SK-N-SH (cell line): Measurements from ENCODE around the gene RNF7. TPM values are rescaled to one million over a fixed set of nuclear protein-coding genes. Genes with fewer than 3 reads are reported as not detected.
"Not testable (repeated sequence)": the region's sequence is repeated elsewhere in the genome, so short reads cannot be mapped to it uniquely, and the experiment has no call there.

Experiments
- CTCF ChIA-PET: fragments of 300-600, 350-600 bp; formaldehyde crosslinking; extraction: SDS; loops from one replicate; lab custom pipeline; 2021; lab: Yijun Ruan, JAX
- POLR2A ChIA-PET: fragments of 350-600 bp; sonication (Branson Sonifier 250); formaldehyde crosslinking; extraction: SDS; loops from one replicate; lab custom pipeline; 2020; ENCODE audit warnings: antibody characterized with exemption, inconsistent platforms; lab: Yijun Ruan, JAX
- DNase-seq: peaks from one replicate; pipeline ENCODE4 v3.0.0; 2012
- H2AFZ ChIP-seq: fragments of 200-600 bp; sonication (generic); 2 replicates; pipeline ENCODE4 v1.8.1; 2016; ENCODE audit warnings: antibody characterized with exemption, mild to moderate bottlenecking, low read depth
- H3F3A ChIP-seq: fragments of 200-600 bp; sonication (generic); replicated peaks from 2 replicates; pipeline ENCODE3; 2016; ENCODE audit warnings: antibody characterized with exemption, mild to moderate bottlenecking; ENCODE audit not compliant: insufficient read depth
- H3K27ac ChIP-seq, 2 experiments: fragments of 200-500 bp in 1 of 2; fragments of 200-600 bp in 1 of 2; sonication (Bioruptor generic) in 1 of 2; sonication (generic), shearing (Covaris generic) in 1 of 2; 2 replicates each; pipeline versions ENCODE4 v1.5.1 to v1.6.1; 2014 to 2016; ENCODE audit warnings: low read depth in 2 of 2, inconsistent platforms in 1 of 2, low read length in 1 of 2, mild to moderate bottlenecking in 1 of 2, mixed read lengths in 1 of 2
- H3K27me3 ChIP-seq: fragments of 200-600 bp; sonication (generic), shearing (Covaris generic); 2 replicates; pipeline ENCODE4 v1.6.1; 2016; ENCODE audit warnings: mixed run types; ENCODE audit not compliant: insufficient read depth
- H3K36me3 ChIP-seq, 2 experiments: fragments of 200-500 bp in 1 of 2; fragments of 200-600 bp in 1 of 2; sonication (Bioruptor generic) in 1 of 2; sonication (generic) in 1 of 2; replicated peaks in 1 of 2; 2 replicates each; pipeline versions ENCODE3 to v1.5.1; 2014 to 2016; ENCODE audit warnings: low read length in 1 of 2, mild to moderate bottlenecking in 1 of 2; ENCODE audit not compliant: insufficient read depth in 2 of 2, control insufficient read depth in 1 of 2
- H3K4me1 ChIP-seq, 2 experiments: fragments of 200-500 bp in 1 of 2; fragments of 200-600 bp in 1 of 2; sonication (Bioruptor generic) in 1 of 2; sonication (generic), shearing (Covaris generic) in 1 of 2; 2 replicates each; pipeline versions ENCODE4 v1.5.1 to v1.6.1; 2014 to 2016; ENCODE audit warnings: low read depth in 1 of 2, low read length in 1 of 2, mixed run types in 1 of 2; ENCODE audit not compliant: insufficient read depth in 2 of 2, control insufficient read depth in 1 of 2
- H3K4me2 ChIP-seq: fragments of 200-600 bp; sonication (generic), shearing (Covaris generic); 2 replicates; pipeline ENCODE4 v1.6.1; 2017; ENCODE audit warnings: mixed run types
- H3K4me3 ChIP-seq, 2 experiments: fragments of 200-500 bp in 1 of 2; fragments of 200-600 bp in 1 of 2; sonication (Bioruptor generic) in 1 of 2; sonication (generic), shearing (Covaris generic) in 1 of 2; 2 replicates each; pipeline versions ENCODE4 v1.5.1 to v1.8.1; 2014 to 2016; ENCODE audit warnings: low read depth in 2 of 2, inconsistent platforms in 1 of 2, low read length in 1 of 2, mild to moderate bottlenecking in 1 of 2, mixed read lengths in 1 of 2, moderate library complexity in 1 of 2
- H3K79me2 ChIP-seq: fragments of 200-600 bp; sonication (generic); 2 replicates; pipeline ENCODE4 v1.8.1; 2017; ENCODE audit warnings: mild to moderate bottlenecking; ENCODE audit not compliant: insufficient read depth
- H3K9ac ChIP-seq: fragments of 200-600 bp; sonication (generic); 2 replicates; pipeline ENCODE4 v1.6.1; 2017; ENCODE audit warnings: mixed run types
- H3K9me2 ChIP-seq: fragments of 200-600 bp; sonication (generic); 2 replicates; pipeline ENCODE4 v1.6.1; 2017; ENCODE audit warnings: mixed run types
- H3K9me3 ChIP-seq: fragments of 200-600 bp; sonication (generic); 2 replicates; pipeline ENCODE4 v1.6.1; 2017; ENCODE audit warnings: mixed run types, mild to moderate bottlenecking, moderate library complexity
- H4K20me1 ChIP-seq: fragments of 200-600 bp; sonication (generic); 2 replicates; pipeline ENCODE4 v1.6.1; 2017; ENCODE audit warnings: mild to moderate bottlenecking, mixed run types; ENCODE audit not compliant: insufficient read depth
- CTCF ChIP-seq: fragments of 200-600 bp; sonication (generic); IDR thresholded peaks from 2 replicates; pipeline ENCODE4 v1.6.1; 2017; ENCODE audit warnings: antibody characterized with exemption, mild to moderate bottlenecking, moderate library complexity
- GATA2 ChIP-seq: sonication (generic); formaldehyde crosslinking; IDR thresholded peaks from 2 replicates; pipeline ENCODE4 v1.5.0; 2020; ENCODE audit warnings: mild to moderate bottlenecking, missing genetic modification reagents
- IRF3 ChIP-seq: fragments of 150-350 bp; IDR thresholded peaks from 2 replicates; pipeline ENCODE4 v1.6.1; 2016; ENCODE audit warnings: mild to moderate bottlenecking, low read depth, low read length
- JUND ChIP-seq: IDR thresholded peaks from 2 replicates; pipeline ENCODE4 v1.4.0; 2012
- MAX ChIP-seq: IDR thresholded peaks from 2 replicates; pipeline ENCODE4 v1.4.0; 2012; ENCODE audit warnings: low read depth
- MXI1 ChIP-seq: IDR thresholded peaks from 2 replicates; pipeline ENCODE4 v1.6.1; 2012; ENCODE audit warnings: mild to moderate bottlenecking, low read depth, low read length, improper control_type of control experiment
- NFIC ChIP-seq: IDR thresholded peaks from 2 replicates; pipeline ENCODE4 v1.4.0; 2012; ENCODE audit warnings: borderline replicate concordance
- NRF1 ChIP-seq: IDR thresholded peaks from 2 replicates; pipeline ENCODE4 v1.6.1; 2012; ENCODE audit warnings: low read depth, mild to moderate bottlenecking, low read length
- RFX5 ChIP-seq: IDR thresholded peaks from 2 replicates; pipeline ENCODE4 v1.6.1; 2012; ENCODE audit warnings: mild to moderate bottlenecking, improper control_type of control experiment, low read length
- RXRA ChIP-seq: IDR thresholded peaks from 2 replicates; pipeline ENCODE4 v1.4.0; 2012; ENCODE audit warnings: low read depth, mild to moderate bottlenecking, borderline replicate concordance
- TCF12 ChIP-seq: IDR thresholded peaks from 2 replicates; pipeline ENCODE4 v1.4.0; 2012
- TEAD4 ChIP-seq: IDR thresholded peaks from 2 replicates; pipeline ENCODE4 v1.4.0; 2012; ENCODE audit warnings: mild to moderate bottlenecking, borderline replicate concordance; ENCODE audit not compliant: insufficient read depth
- WGBS: methylation state at CpG from one replicate; pipeline ENCODE4 v1.1.6; 2017; ENCODE audit warnings: low lambda C conversion rate; 5-methylcytosine and 5-hydroxymethylcytosine counted together
- polyA plus RNA-seq, 3 experiments: library from polyadenylated mRNA; depleted of rRNA; stranded (reverse); fragments of >200 nt; gene quantifications; 2 replicates each; pipeline ENCODE4 v1.2.3, GENCODE V29; 2012
- TF ChIP-seq, protein P1 (sequence below): IDR thresholded peaks from 2 replicates; pipeline ENCODE4 v1.4.0; 2012; ENCODE audit warnings: low read depth, borderline replicate concordance

RNF7 gene
- polyA plus RNA-seq, 1 of the 3 experiments (the other 2 are of a cell fraction): 77.1 TPM

- ChIA-PET POLR2A (no interaction called here), CTCF (interaction anchor here (2.3 kb wide), 1 partner anchor 87 kb away, joined by 8 read pairs; no protein-coding TSS in a partner anchor)
- H3K36me3 ChIP-seq: no peaks in the 10 kb centered on the region
- H3K9ac ChIP-seq: no peak overlapping the region
- H2AFZ ChIP-seq: no peak overlapping the region
- H3K4me2 ChIP-seq: no peak overlapping the region
- H3K79me2 ChIP-seq: no peaks in the 10 kb centered on the region
- no peak overlapping the region for H3K4me3 ChIP-seq
- H3F3A ChIP-seq: no peaks in the 10 kb centered on the region
- H3K4me1 ChIP-seq: no peaks in the 10 kb centered on the region
- H3K27me3 ChIP-seq: no peaks in the 10 kb centered on the region
- no peak for TF ChIP-seq CTCF
- no peak for TF ChIP-seq TEAD4
- no peak for TF ChIP-seq NRF1
- TF ChIP-seq MXI1: no peak
- no peak for TF ChIP-seq RFX5
- no peak for TF ChIP-seq GATA2 (CRISPR knock-in tag)
- no peak for TF ChIP-seq MAX
- TF ChIP-seq NFIC: no peak
- no peak for TF ChIP-seq JUND
- TF ChIP-seq RXRA: no peak
- TF ChIP-seq TCF12: no peak
- TF ChIP-seq IRF3: no peak
- TF ChIP-seq, protein P1, sequence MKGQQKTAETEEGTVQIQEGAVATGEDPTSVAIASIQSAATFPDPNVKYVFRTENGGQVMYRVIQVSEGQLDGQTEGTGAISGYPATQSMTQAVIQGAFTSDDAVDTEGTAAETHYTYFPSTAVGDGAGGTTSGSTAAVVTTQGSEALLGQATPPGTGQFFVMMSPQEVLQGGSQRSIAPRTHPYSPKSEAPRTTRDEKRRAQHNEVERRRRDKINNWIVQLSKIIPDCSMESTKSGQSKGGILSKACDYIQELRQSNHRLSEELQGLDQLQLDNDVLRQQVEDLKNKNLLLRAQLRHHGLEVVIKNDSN: no peak
- no peak for DNase-seq
- no peaks in the 10 kb centered on the region for H4K20me1 ChIP-seq
- H3K27ac ChIP-seq: no peak overlapping the region
- H3K9me2 ChIP-seq: no peaks in the 10 kb centered on the region
- no peaks in the 10 kb centered on the region for H3K9me3 ChIP-seq
- WGBS: 71% methylated on average over 4 of the region's 4 CpGs
Observed at GRCh38 chr3:141788149-141788548, 50.1 kb downstream of the RNF7 start.

DNA sequence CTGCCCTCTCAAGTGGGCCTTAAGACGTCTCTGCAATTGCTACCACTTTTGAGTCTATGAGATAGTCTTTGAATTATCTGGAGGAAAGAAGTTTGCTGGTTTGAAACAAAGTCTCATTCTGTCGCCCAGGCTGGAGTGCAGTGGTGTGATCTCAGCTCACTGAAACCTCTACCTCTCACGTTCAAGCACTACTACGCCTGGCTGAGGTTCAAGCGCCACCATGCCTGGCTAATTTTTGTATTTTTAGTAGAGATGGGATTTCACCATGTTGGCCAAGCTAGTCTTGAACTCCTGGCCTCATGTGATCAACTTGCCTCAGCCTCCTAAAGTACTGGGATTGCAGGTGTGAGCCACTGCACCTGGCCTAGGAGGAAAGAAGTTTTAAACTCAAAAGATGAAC lies 50.7 kb downstream of the RNF7 start:
- H3F3A ChIP-seq, H3K4me2 ChIP-seq, H3K79me2 ChIP-seq, H3K27me3 ChIP-seq, DNase-seq, H4K20me1 ChIP-seq, H3K9me2 ChIP-seq, H3K4me3 ChIP-seq, H3K9me3 ChIP-seq, H3K36me3 ChIP-seq, POLR2A ChIA-PET, H2AFZ ChIP-seq, H3K9ac ChIP-seq, H3K4me1 ChIP-seq, H3K27ac ChIP-seq: not testable (repeated sequence)
- CTCF ChIA-PET: interaction anchor here (2.3 kb wide), 1 partner anchor 86 kb away, joined by 8 read pairs; no protein-coding TSS in a partner anchor
- WGBS: 87% methylated on average over 5 of the region's 5 CpGs
